ENCODE measurements around the gene C2orf92. TPM values are rescaled to one million over a fixed set of nuclear protein-coding genes. Genes with fewer than 3 reads are reported as not detected.

Gene C2orf92
- total RNA-seq, 1 donor from 2014 or later, result 1.3 TPM

GRCh38 chr2:97646977-97647376 lies 22.5 kb upstream of the C2orf92 start:
- DNase-seq (ENCODE audit: low read depth), result no peak
- peak overlapping the region; percentile 98 for H3K4me3 ChIP-seq (ENCODE audit: low read depth, low read length)
- TF ChIP-seq, protein P1, sequence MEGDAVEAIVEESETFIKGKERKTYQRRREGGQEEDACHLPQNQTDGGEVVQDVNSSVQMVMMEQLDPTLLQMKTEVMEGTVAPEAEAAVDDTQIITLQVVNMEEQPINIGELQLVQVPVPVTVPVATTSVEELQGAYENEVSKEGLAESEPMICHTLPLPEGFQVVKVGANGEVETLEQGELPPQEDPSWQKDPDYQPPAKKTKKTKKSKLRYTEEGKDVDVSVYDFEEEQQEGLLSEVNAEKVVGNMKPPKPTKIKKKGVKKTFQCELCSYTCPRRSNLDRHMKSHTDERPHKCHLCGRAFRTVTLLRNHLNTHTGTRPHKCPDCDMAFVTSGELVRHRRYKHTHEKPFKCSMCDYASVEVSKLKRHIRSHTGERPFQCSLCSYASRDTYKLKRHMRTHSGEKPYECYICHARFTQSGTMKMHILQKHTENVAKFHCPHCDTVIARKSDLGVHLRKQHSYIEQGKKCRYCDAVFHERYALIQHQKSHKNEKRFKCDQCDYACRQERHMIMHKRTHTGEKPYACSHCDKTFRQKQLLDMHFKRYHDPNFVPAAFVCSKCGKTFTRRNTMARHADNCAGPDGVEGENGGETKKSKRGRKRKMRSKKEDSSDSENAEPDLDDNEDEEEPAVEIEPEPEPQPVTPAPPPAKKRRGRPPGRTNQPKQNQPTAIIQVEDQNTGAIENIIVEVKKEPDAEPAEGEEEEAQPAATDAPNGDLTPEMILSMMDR (conservative IDR thresholded peaks at IDR 0.05; ENCODE audit: low read depth, low read length), result no peak

- no peak for DNase-seq (ENCODE audit: low read depth)
- TF ChIP-seq, protein P1 (conservative IDR thresholded peaks at IDR 0.05; ENCODE audit: low read depth, low read length), result no peak
- no peak overlapping the region for H3K4me3 ChIP-seq (ENCODE audit: low read depth, low read length)
Observed at GRCh38 chr2:97651114-97651513, 18.4 kb upstream of the C2orf92 start.

DNA sequence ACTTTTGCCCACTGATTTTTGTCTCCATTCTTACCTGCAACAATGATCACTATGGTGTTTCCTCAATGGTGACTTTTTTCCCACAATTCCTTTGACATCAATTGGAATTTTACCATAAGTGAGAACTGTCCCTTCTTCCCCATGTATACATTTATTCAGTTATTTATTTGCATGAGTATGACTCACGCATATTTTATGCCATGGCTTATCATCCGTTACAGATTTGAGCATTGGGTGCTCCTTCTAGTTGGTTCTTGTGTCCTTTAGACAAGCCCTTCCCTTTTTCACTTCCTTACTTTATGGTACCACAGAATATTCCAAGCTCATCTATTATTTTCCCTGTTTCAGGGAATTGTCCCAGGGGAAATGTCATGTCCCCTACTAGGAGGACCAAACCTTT lies 16.0 kb upstream of the C2orf92 start:
- DNase-seq (ENCODE audit: low read depth), result no peak
- TF ChIP-seq, protein P1 (conservative IDR thresholded peaks at IDR 0.05; ENCODE audit: low read depth, low read length), result no peak
- H3K4me3 ChIP-seq (ENCODE audit: low read depth, low read length), result no peak overlapping the region

DNA sequence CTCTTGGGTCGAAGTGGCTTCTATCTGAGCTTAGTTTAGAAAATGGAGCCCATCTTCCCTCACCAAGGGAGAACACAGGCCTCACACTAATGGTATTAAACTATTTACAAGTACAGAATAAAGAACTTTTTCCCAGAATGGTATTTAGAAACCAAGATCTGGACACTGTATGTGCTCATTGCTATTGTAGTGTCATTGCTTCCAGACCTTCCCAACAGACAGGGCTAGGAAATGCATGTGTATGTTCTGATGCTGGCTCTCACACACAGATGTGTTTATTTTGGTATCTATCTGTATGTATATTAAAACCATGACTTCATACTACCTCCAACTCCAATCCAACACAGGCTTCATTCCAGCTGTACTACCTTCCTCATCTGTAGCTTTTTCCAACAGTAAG lies 15.6 kb upstream of the C2orf92 start:
- TF ChIP-seq, protein P1 (conservative IDR thresholded peaks at IDR 0.05; ENCODE audit: low read depth, low read length), result no peak
- DNase-seq (ENCODE audit: low read depth), result no peak
- no peak overlapping the region for H3K4me3 ChIP-seq (ENCODE audit: low read depth, low read length)

DNA sequence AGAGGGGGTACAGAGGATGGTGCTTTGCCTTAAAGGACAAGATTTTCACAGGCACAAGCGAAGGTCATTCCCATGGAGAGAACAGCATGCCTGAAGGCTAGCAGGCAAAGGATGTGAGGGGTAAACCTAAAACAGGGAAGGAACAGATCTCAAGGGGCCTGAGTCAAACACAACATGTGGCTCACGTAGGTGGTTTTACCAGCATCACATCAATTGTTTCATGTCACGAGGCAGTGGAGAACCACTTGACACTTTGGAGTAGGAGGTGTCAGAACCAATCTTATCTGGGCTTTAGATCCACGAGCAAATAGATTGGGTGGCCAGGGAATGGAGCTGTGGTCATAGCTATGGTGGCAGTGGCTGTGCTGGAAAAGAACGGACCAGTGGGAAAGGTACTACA lies 15.2 kb upstream of the C2orf92 start:
- DNase-seq (ENCODE audit: low read depth), result no peak
- TF ChIP-seq, protein P1 (conservative IDR thresholded peaks at IDR 0.05; ENCODE audit: low read depth, low read length), result no peak
- H3K4me3 ChIP-seq (ENCODE audit: low read depth, low read length), result no peak overlapping the region

GRCh38 chr2:97654791-97655190 lies 14.7 kb upstream of the C2orf92 start:
- TF ChIP-seq, protein P1 (conservative IDR thresholded peaks at IDR 0.05; ENCODE audit: low read depth, low read length), result no peak
- no peak overlapping the region for H3K4me3 ChIP-seq (ENCODE audit: low read depth, low read length)
- DNase-seq (ENCODE audit: low read depth), result no peak

DNA sequence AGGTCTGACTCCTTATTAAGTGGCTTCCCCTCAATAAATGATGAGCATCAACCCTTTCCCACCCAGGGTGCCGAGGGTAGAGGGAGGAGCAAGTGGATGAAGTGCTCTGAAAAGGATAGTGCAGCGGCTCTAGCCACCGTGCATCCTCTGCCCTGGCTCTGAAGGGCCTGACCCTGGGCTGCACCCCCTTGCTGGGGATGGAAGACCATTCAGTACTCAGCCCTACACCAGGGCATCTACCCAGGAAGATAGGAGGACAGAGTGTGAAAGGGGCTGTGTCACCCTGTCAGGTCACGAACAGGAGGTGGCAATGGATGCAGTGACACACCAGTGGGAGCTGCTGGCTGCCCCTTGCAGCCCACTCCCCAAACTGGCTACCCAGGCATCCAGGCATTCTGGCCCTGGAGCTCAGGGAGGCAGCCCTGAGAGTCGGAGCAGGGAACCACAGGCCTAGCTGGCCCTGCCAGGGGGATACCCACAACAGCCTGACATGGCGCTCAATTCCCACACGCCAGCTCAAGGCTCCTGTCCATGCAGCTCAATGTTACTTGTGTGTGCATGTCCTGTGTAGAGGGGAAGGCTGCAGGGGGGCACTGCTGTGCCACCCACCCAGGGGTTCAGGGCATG lies 13.3 kb upstream of the C2orf92 start:
- no peak overlapping the region for H3K4me3 ChIP-seq (ENCODE audit: low read depth, low read length)
- TF ChIP-seq, protein P1 (conservative IDR thresholded peaks at IDR 0.05; ENCODE audit: low read depth, low read length), result no peak
- no peak for DNase-seq (ENCODE audit: low read depth)

Data from epithelial cell of proximal tubule (primary cell).